BJ (cell line): ENCODE results near the gene NFATC1. TPM values are rescaled to one million over a fixed set of nuclear protein-coding genes. Genes with fewer than 3 reads are reported as not detected.

Source experiments
- CTCF ChIA-PET: fragments of 350-600 bp; formaldehyde crosslinking; extraction: SDS; loops from one replicate; lab custom pipeline; 2021; ENCODE audit warnings: antibody characterized with exemption, inconsistent platforms; lab: Yijun Ruan, JAX
- POLR2A ChIA-PET: fragments of 300-600 bp; sonication (Branson Sonifier 250); formaldehyde crosslinking; extraction: SDS; loops from one replicate; lab custom pipeline; 2021; ENCODE audit warnings: antibody characterized with exemption; lab: Charles Lee
- DNase-seq: peaks from one replicate; pipeline ENCODE4 v3.0.0-alpha.2; 2011; ENCODE audit warnings: low read depth
- H3K27me3 ChIP-seq: 2 replicates; pipeline ENCODE4 v1.6.0; 2011; ENCODE audit warnings: low read length; ENCODE audit not compliant: control insufficient read depth, insufficient read depth
- H3K36me3 ChIP-seq: 2 replicates; pipeline ENCODE4 v1.5.1; 2011; ENCODE audit warnings: low read length; ENCODE audit not compliant: control insufficient read depth, insufficient read depth
- H3K4me3 ChIP-seq: 2 replicates; pipeline ENCODE4 v1.5.1; 2011; ENCODE audit warnings: low read depth, mild to moderate bottlenecking, control low read depth, low read length
- polyA plus RNA-seq: library from polyadenylated mRNA; depleted of rRNA; stranded (reverse); fragments of >200 nt; gene quantifications from 2 replicates; pipeline ENCODE4 v1.2.3, GENCODE V29; 2011
- TF ChIP-seq, protein P1 (sequence below): IDR thresholded peaks from 2 replicates; pipeline ENCODE4 v1.5.1; 2011; ENCODE audit warnings: low read depth, mild to moderate bottlenecking, control low read depth, inconsistent platforms, low read length, moderate library complexity; ENCODE audit not compliant: insufficient read depth

Gene NFATC1
- polyA plus RNA-seq, 1 experiment: 1.2 TPM

- H3K36me3 ChIP-seq: no peaks in the 10 kb centered on the region
- TF ChIP-seq, protein P1, sequence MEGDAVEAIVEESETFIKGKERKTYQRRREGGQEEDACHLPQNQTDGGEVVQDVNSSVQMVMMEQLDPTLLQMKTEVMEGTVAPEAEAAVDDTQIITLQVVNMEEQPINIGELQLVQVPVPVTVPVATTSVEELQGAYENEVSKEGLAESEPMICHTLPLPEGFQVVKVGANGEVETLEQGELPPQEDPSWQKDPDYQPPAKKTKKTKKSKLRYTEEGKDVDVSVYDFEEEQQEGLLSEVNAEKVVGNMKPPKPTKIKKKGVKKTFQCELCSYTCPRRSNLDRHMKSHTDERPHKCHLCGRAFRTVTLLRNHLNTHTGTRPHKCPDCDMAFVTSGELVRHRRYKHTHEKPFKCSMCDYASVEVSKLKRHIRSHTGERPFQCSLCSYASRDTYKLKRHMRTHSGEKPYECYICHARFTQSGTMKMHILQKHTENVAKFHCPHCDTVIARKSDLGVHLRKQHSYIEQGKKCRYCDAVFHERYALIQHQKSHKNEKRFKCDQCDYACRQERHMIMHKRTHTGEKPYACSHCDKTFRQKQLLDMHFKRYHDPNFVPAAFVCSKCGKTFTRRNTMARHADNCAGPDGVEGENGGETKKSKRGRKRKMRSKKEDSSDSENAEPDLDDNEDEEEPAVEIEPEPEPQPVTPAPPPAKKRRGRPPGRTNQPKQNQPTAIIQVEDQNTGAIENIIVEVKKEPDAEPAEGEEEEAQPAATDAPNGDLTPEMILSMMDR: no peak
- no peaks in the 10 kb centered on the region for H3K27me3 ChIP-seq
- POLR2A ChIA-PET: no interaction called here
- CTCF ChIA-PET: no interaction called here
- DNase-seq: no peak
- no peak overlapping the region for H3K4me3 ChIP-seq
These were observed 92.8 kb downstream of the NFATC1 start for GRCh38 chr18:79488311-79489050.

- ChIA-PET POLR2A (no interaction called here), CTCF (no interaction called here)
- DNase-seq: no peak
- Histone ChIP-seq H3K4me3 (no peak overlapping the region), H3K27me3 (no peaks in the 10 kb centered on the region), H3K36me3 (no peaks in the 10 kb centered on the region)
- TF ChIP-seq, protein P1: no peak
These were observed 93.5 kb downstream of the NFATC1 start for GRCh38 chr18:79489051-79489898.

DNA sequence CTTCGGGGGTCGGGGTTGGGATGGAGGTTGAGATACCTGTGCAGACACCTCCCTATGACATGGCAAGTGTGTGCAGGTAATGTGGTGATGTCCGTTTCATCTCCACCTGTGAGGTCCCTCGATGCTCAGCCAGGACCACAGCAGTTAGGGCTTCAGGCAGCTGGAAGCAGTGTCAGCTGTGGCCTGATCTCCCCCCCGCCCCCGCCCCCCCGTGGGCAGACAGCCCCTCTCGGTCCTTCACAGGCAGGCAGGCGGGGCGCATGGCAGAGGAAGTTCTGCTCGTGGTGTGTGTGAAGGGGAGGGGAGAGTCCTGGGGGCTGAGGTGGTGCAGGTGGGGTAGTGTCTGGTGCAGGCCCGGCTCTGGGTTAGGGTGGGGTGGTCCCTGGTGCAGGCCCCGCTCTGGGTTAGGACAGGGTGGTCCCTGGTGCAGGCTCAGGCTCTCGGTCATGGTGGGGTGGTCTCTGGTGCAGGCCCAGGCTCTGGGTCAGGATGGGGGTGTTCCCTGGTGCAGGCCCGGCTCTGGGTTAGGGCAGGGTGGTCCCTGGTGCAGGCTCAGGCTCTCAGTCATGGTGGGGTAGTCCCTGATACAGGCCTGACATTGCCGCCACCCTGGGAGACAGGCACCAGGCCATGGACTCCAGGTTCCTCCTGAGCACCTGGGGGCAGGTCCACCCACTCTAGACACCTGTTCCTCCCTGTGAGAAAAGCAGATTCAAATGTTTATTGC, 94.3 kb downstream of the NFATC1 start:
- POLR2A ChIA-PET: no interaction called here
- H3K4me3 ChIP-seq: no peak overlapping the region
- H3K27me3 ChIP-seq: no peaks in the 10 kb centered on the region
- TF ChIP-seq, protein P1: no peak
- DNase-seq: no peak
- no peaks in the 10 kb centered on the region for H3K36me3 ChIP-seq
- CTCF ChIA-PET: no interaction called here

DNA sequence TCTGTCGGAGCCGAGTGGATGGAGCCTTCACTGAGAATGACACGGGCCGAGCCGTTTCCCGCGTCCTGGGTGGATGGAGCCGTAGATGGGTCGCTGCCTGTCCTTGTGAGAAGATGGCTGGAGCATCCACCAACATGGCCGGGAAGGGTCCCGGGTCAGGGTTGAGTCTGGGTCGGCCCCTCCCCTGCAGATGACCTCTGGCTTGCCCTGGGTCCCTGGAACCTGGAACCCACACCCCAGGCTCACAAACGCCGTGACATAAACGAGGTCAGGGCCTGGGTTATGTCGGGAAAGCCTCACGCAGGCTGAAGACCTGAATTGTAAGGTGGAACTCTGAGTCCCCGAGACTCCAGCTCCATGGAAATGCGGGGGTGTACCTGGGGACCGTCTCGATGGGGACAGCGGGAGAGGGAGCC, 94.9 kb downstream of the NFATC1 start:
- Histone ChIP-seq H3K27me3 (no peaks in the 10 kb centered on the region), H3K36me3 (no peaks in the 10 kb centered on the region), H3K4me3 (no peak overlapping the region)
- CTCF ChIA-PET: no interaction called here
- TF ChIP-seq, protein P1: no peak
- DNase-seq: no peak
- POLR2A ChIA-PET: no interaction called here

GRCh38 chr18:79491081-79491551, 95.4 kb downstream of the NFATC1 start:
- TF ChIP-seq, protein P1: no peak
- no peak overlapping the region for H3K4me3 ChIP-seq
- no peak for DNase-seq
- no peaks in the 10 kb centered on the region for H3K36me3 ChIP-seq
- ChIA-PET CTCF (no interaction called here), POLR2A (no interaction called here)
- no peaks in the 10 kb centered on the region for H3K27me3 ChIP-seq
